GM18502 (cell line): Measurements from ENCODE around the gene SRGAP1.
"Not testable (repeated sequence)": the region's sequence is repeated elsewhere in the genome, so short reads cannot be mapped to it uniquely, and the experiment has no call there.

Source experiments
- ATAC-seq: cut with Tn5 transposase; IDR thresholded peaks from one replicate; pipeline ENCODE4 v1.9.1; 2021; ENCODE audit warnings: mild to moderate bottlenecking; ENCODE audit not compliant: unreplicated experiment, poor library complexity

Gene SRGAP1

GRCh38 chr12:63864454-63864706, 19.9 kb downstream of the SRGAP1 start:
- ATAC-seq = no peak

- no peak for ATAC-seq
Measured at GRCh38 chr12:63865448-63865847, 20.9 kb downstream of the SRGAP1 start.

GRCh38 chr12:63867053-63867452, 22.6 kb downstream of the SRGAP1 start:
- no peak for ATAC-seq

GRCh38 chr12:63869656-63870055, 25.2 kb downstream of the SRGAP1 start:
- ATAC-seq = no peak

- no peak for ATAC-seq
Measured at GRCh38 chr12:63870838-63871237, 26.3 kb downstream of the SRGAP1 start.

GRCh38 chr12:63874897-63875480, 30.5 kb downstream of the SRGAP1 start:
- no peak for ATAC-seq

GRCh38 chr12:63875703-63876102, 31.2 kb downstream of the SRGAP1 start:
- ATAC-seq = no peak

- ATAC-seq = no peak
Measured at GRCh38 chr12:63876980-63877379, 32.5 kb downstream of the SRGAP1 start.

GRCh38 chr12:63877693-63878092, 33.2 kb downstream of the SRGAP1 start:
- no peak for ATAC-seq

- ATAC-seq = not testable (repeated sequence)
Measured at GRCh38 chr12:63880235-63880634, 35.7 kb downstream of the SRGAP1 start.

- no peak for ATAC-seq
Measured at GRCh38 chr12:63880742-63881263, 36.3 kb downstream of the SRGAP1 start.

- no peak for ATAC-seq
Measured at GRCh38 chr12:63882844-63883243, 38.3 kb downstream of the SRGAP1 start.

GRCh38 chr12:63885401-63885800, 40.9 kb downstream of the SRGAP1 start:
- ATAC-seq = no peak

- no peak for ATAC-seq
Measured at GRCh38 chr12:63888908-63889635, 44.6 kb downstream of the SRGAP1 start.

GRCh38 chr12:63889721-63890509, 45.4 kb downstream of the SRGAP1 start:
- no peak for ATAC-seq

GRCh38 chr12:63893170-63893569, 48.7 kb downstream of the SRGAP1 start:
- no peak for ATAC-seq

- ATAC-seq = no peak
Measured at GRCh38 chr12:63894132-63894531, 49.6 kb downstream of the SRGAP1 start.

GRCh38 chr12:63895841-63896240, 51.3 kb downstream of the SRGAP1 start:
- no peak for ATAC-seq

- ATAC-seq = no peak
Measured at GRCh38 chr12:63897931-63898330, 53.4 kb downstream of the SRGAP1 start.

GRCh38 chr12:63898764-63899337, 54.4 kb downstream of the SRGAP1 start:
- no peak for ATAC-seq

- no peak for ATAC-seq
Measured at GRCh38 chr12:63899396-63899795, 54.9 kb downstream of the SRGAP1 start.
